Esophagus muscularis mucosa (tissue), 4 donors: Measurements from ENCODE around the gene TMEM141.

Experiments
- EP300 ChIP-seq: sonication (generic); formaldehyde crosslinking; IDR thresholded peaks from one replicate; pipeline ENCODE4 v1.6.1; 2017; ENCODE audit warnings: antibody characterized with exemption
- POLR2A ChIP-seq: fragments of 450-650 bp; IDR thresholded peaks from one replicate; pipeline ENCODE4 v1.6.1; 2017; ENCODE audit warnings: antibody characterized with exemption, moderate library complexity, mild to moderate bottlenecking, low read depth
- POLR2AphosphoS5 ChIP-seq, 2 donors: sonication (generic); formaldehyde crosslinking; IDR thresholded peaks; one replicate each; pipeline ENCODE4 v1.6.1; 2017; ENCODE audit warnings: antibody characterized with exemption in 2 of 2
- TF ChIP-seq, protein P1 (sequence below), 3 experiments: fragments of 200-600 bp in 2 of 3; fragments of 450-650 bp in 1 of 3; sonication (generic) in 2 of 3; IDR thresholded peaks; one replicate each; pipeline ENCODE4 v1.5.1; 2017 to 2019; ENCODE audit warnings: antibody characterized with exemption in 3 of 3, mild to moderate bottlenecking in 2 of 3, moderate library complexity in 1 of 3

DNA sequence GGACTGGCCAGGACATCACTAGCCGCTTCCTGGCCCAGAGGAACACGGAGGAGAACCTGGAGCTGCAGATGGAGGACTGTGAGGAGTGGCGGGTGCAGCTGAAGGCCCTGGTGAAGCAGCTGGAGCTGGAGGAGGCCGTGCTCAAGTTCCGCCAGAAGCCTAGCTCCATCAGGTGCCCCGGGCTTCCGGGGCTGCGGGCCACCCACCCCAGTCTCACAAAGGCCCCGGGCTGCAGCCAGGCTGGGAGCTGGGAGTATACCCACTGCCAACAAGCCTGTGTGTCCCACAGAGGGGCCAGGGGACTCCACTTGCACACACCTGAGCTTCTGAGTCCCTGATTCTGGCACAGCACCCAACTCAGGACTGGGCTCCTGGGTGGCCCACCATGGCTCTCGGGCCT is 14.9 kb downstream of the TMEM141 start:
- TF ChIP-seq, protein P1, sequence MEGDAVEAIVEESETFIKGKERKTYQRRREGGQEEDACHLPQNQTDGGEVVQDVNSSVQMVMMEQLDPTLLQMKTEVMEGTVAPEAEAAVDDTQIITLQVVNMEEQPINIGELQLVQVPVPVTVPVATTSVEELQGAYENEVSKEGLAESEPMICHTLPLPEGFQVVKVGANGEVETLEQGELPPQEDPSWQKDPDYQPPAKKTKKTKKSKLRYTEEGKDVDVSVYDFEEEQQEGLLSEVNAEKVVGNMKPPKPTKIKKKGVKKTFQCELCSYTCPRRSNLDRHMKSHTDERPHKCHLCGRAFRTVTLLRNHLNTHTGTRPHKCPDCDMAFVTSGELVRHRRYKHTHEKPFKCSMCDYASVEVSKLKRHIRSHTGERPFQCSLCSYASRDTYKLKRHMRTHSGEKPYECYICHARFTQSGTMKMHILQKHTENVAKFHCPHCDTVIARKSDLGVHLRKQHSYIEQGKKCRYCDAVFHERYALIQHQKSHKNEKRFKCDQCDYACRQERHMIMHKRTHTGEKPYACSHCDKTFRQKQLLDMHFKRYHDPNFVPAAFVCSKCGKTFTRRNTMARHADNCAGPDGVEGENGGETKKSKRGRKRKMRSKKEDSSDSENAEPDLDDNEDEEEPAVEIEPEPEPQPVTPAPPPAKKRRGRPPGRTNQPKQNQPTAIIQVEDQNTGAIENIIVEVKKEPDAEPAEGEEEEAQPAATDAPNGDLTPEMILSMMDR (IDR thresholded peaks at IDR 0.05), result no peak
- TF ChIP-seq POLR2AphosphoS5 (IDR thresholded peaks at IDR 0.05) (no peak), POLR2A (no peak), EP300 (no peak)
